Upper lobe of left lung (tissue), 6 donors: ENCODE results near the gene MIB2. TPM values are rescaled to one million over a fixed set of nuclear protein-coding genes. Genes with fewer than 3 reads are reported as not detected.

ENCODE experiments used
- ATAC-seq, 2 donors: fragments of 200-7000 bp; cut with Tn5 transposase; one replicate each; pipeline ENCODE4 v1.9.1; 2022; ENCODE audit warnings: mild to moderate bottlenecking in 2 of 2, moderate library complexity in 2 of 2; ENCODE audit not compliant: low FRiP score in 2 of 2
- DNase-seq, 2 donors: peaks; one replicate each; pipeline ENCODE4 v3.0.0-alpha.2; 2019 to 2020
- H3K27ac ChIP-seq, 4 donors: fragments of 200-600 bp; sonication (generic); one replicate each; pipeline ENCODE4 v1.5.1; 2016 to 2019
- H3K27me3 ChIP-seq, 4 donors: fragments of 200-600 bp; sonication (generic); one replicate each; pipeline ENCODE4 v1.5.1; 2017 to 2019
- H3K36me3 ChIP-seq, 4 donors: fragments of 200-600 bp; sonication (generic); one replicate each; pipeline ENCODE4 v1.5.1; 2016 to 2019
- H3K4me1 ChIP-seq, 4 donors: fragments of 200-600 bp; sonication (generic); one replicate each; pipeline ENCODE4 v1.5.1; 2018 to 2019
- H3K4me3 ChIP-seq, 4 donors: fragments of 200-600 bp; sonication (generic); one replicate each; pipeline ENCODE4 v1.5.1; 2017 to 2019; ENCODE audit warnings: mild to moderate bottlenecking in 2 of 4, moderate library complexity in 1 of 4
- H3K9me3 ChIP-seq, 4 donors: fragments of 200-600 bp; sonication (generic); one replicate each; pipeline ENCODE4 v1.5.1; 2018 to 2019
- EP300 ChIP-seq, 4 donors: sonication (generic); formaldehyde crosslinking; IDR thresholded peaks; one replicate each; pipeline ENCODE4 v1.5.1; 2017; ENCODE audit warnings: antibody characterized with exemption in 4 of 4, control low read depth in 2 of 4
- POLR2A ChIP-seq, 4 donors: fragments of 450-650 bp; IDR thresholded peaks; one replicate each; pipeline ENCODE4 v1.5.1; 2016 to 2017; ENCODE audit warnings: antibody characterized with exemption in 4 of 4, mild to moderate bottlenecking in 2 of 4
- POLR2AphosphoS5 ChIP-seq, 2 donors: sonication (generic); formaldehyde crosslinking; IDR thresholded peaks; one replicate each; pipeline ENCODE4 v1.5.1; 2017; ENCODE audit warnings: antibody characterized with exemption in 2 of 2
- WGBS, 2 donors: methylation state at CpG; one replicate each; pipeline ENCODE4 v1.1.5; 2017 to 2018; 5-methylcytosine and 5-hydroxymethylcytosine counted together
- total RNA-seq, 6 donors: library from RNA; depleted of rRNA in 4 of 6; stranded (reverse); fragments of >200 nt in 4 of 6; gene quantifications; one replicate each; pipeline versions ENCODE4 v1.1.0 to v1.2.1, GENCODE V29; 2016 to 2021
- TF ChIP-seq, protein P1 (sequence below), 6 experiments: fragments of 450-650 bp in 4 of 6; fragments of 200-600 bp in 2 of 6; sonication (generic) in 2 of 6; IDR thresholded peaks; one replicate each; pipeline ENCODE4 v1.5.1; 2016 to 2019; ENCODE audit warnings: antibody characterized with exemption in 6 of 6
- donor health status: DM: no; HTN: no; CAD: no; lungs with moderate emphysema.
- donor health status: DM: no; HTN: yes; CAD: no; lungs with severe emphysema.

Gene MIB2
- total RNA-seq, 6 donors from 2014 or later: 52.7 to 284 (median 84.7) TPM

DNA sequence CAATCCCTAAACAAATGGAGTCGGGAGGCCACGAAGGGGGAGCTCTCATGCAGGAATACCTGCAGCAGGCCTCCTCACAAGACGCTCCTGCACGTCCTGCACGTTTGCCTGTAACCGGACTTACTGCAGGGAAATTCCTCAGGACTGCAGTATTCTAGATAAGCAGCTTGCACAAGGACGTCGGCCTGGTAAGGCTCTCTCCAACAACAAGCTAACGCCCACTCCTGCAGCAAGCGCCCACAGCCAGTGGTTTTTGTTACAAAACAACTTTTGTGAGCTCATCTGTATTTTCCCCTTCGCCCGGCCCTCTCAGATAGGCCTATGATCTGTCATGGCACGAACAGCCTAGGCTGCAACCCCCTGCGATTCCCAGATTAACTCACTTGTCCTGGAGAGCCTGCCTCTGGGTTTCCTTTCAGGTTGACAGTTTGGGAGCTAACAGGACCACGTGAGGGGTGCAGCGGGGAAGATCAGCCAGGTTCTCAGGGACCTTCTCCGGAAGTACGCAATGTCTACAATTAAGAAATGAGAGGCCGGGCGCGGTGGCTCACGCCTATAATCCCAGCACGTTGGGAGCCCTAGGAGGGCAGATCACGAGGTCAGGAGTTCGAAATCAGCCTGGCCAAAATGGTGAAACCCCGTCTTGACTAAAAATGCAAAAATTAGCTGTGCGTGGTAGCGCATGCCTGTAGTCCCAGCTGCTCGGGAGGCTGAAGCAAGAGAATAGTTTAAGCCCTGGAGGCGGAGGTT is 921 bp upstream of the MIB2 start:
- H3K4me3 ChIP-seq: peak overlapping the region; percentile 92 to 100 (median 96)
- H3K36me3 ChIP-seq: peaks cover 0 to 14% (median 6%) of the 10 kb centered on the region in 4 donors
- H3K27me3 ChIP-seq: no peaks in the 10 kb centered on the region
- H3K4me1 ChIP-seq: peaks cover 30 to 54% (median 51%) of the 10 kb centered on the region in 4 donors
- H3K27ac ChIP-seq: peak overlapping the region; percentile 99 to 100 (median 100)
- TF ChIP-seq POLR2A (IDR thresholded peaks at IDR 0.05) (peak in 1 of 4 donors; percentile 25), EP300 (IDR thresholded peaks at IDR 0.05) (no peak)
- no peaks in the 10 kb centered on the region for H3K9me3 ChIP-seq
- DNase-seq (peak; percentile 32 to 69), ATAC-seq (peak; percentile 17 to 35)
- WGBS, 2 donors: 14 to 19% methylated on average over 25 to 30 of the region's 30 CpGs

DNA sequence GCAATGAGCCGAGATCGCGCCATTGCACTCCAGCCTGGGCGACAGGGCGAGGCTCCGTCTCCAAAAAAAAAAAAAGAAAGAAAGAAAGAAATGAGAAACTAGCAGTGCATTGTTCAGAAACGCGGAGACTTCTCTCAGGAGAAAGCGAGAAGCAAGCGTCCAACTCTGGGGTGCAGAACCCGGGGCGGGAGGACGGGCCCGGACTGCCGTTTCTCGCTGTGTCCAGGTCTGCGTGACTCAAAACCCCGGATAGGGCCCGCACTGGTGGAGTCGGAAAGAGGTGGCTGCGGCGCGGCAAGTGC is 395 bp upstream of the MIB2 start:
- H3K9me3 ChIP-seq: no peaks in the 10 kb centered on the region
- no peak for TF ChIP-seq POLR2AphosphoS5 (IDR thresholded peaks at IDR 0.05)
- TF ChIP-seq EP300 (IDR thresholded peaks at IDR 0.05): no peak
- TF ChIP-seq POLR2A (IDR thresholded peaks at IDR 0.05): no peak
- TF ChIP-seq, protein P1, sequence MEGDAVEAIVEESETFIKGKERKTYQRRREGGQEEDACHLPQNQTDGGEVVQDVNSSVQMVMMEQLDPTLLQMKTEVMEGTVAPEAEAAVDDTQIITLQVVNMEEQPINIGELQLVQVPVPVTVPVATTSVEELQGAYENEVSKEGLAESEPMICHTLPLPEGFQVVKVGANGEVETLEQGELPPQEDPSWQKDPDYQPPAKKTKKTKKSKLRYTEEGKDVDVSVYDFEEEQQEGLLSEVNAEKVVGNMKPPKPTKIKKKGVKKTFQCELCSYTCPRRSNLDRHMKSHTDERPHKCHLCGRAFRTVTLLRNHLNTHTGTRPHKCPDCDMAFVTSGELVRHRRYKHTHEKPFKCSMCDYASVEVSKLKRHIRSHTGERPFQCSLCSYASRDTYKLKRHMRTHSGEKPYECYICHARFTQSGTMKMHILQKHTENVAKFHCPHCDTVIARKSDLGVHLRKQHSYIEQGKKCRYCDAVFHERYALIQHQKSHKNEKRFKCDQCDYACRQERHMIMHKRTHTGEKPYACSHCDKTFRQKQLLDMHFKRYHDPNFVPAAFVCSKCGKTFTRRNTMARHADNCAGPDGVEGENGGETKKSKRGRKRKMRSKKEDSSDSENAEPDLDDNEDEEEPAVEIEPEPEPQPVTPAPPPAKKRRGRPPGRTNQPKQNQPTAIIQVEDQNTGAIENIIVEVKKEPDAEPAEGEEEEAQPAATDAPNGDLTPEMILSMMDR (IDR thresholded peaks at IDR 0.05): no peak
- peaks cover 30 to 55% (median 47%) of the 10 kb centered on the region in 4 donors for H3K4me1 ChIP-seq
- H3K27me3 ChIP-seq: no peaks in the 10 kb centered on the region
- no peak for DNase-seq
- peaks cover 0 to 14% (median 6%) of the 10 kb centered on the region in 4 donors for H3K36me3 ChIP-seq
- 1% methylated on average over 18 to 19 of the region's 23 CpGs for WGBS, 2 donors
- H3K4me3 ChIP-seq: peak overlapping the region; percentile 92 to 100 (median 96)
- no peak for ATAC-seq
- peak overlapping the region; percentile 99 to 100 (median 100) for H3K27ac ChIP-seq

DNA sequence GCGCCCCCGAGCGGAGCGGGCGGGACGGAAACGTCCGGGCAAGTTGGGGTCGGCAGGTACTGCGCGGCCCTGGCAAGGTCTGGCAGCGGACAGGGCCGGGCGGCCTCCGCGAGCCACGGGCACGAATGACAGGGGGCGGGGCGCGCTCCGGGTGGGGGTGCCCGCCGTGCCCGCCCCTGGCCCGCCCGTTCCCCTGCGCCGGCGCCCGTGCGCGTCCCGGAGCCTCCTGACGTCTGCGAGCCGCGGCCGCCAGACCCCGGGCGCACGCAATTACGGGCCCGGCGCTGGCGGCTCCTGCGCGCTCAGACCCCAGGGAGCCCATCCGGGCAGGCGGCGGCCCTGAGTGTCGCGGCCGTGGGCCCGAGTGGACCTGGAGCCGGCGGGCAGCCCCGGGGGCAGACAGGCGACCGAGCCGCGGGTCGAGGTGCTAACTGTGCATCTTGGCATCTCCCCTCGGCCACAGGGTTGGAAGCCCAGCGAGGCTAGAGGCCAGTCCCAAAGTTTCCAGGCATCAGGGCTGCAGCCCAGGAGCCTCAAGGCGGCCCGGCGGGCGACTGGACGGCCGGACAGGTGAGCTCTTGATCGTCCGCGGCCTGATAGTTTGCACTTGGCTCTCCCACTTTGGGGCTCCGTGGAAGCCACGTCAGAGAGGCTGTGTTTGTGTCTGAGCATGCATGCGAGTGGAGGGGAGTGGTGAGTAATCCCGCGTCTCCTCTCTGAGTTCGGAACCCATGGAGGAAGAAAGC is 918 bp downstream of the MIB2 start:
- H3K9me3 ChIP-seq: no peaks in the 10 kb centered on the region
- peak overlapping the region; percentile 59 to 100 (median 96) for H3K4me3 ChIP-seq
- peak overlapping the region; percentile 99 to 100 (median 100) for H3K27ac ChIP-seq
- WGBS, 2 donors: 13 to 24% methylated on average over 9 to 10 of the region's 80 CpGs
- ATAC-seq (peak in 1 of 2 donors; percentile 30), DNase-seq (peak; percentile 60 to 94)
- H3K4me1 ChIP-seq: peaks cover 25 to 51% (median 36%) of the 10 kb centered on the region in 4 donors
- H3K36me3 ChIP-seq: peaks cover 0 to 14% (median 6%) of the 10 kb centered on the region in 4 donors
- H3K27me3 ChIP-seq: no peaks in the 10 kb centered on the region
- TF ChIP-seq POLR2AphosphoS5 (IDR thresholded peaks at IDR 0.05): no peak
- TF ChIP-seq POLR2A (IDR thresholded peaks at IDR 0.05): no peak
- TF ChIP-seq EP300 (IDR thresholded peaks at IDR 0.05): no peak
- TF ChIP-seq, protein P1 (IDR thresholded peaks at IDR 0.05): no peak

DNA sequence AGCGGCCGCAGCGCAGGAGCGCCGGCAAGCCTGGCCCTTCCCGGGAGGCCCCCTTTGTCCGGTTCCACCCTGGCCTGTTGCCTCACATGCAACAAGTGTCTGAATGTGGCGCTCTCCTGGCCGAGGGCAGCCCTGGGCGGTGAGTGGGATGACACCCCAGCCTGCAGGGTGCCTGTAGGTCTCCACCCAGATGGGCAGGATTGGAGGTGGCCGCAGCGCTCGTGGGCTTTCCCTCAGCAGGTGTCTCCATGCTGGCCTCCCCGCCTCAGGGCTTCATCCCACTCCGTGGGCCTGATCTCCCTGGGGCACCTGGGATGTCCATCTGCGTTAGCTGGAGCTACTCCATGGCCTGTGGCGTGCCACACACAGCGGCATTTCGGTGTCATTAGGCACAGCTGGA is 1.5 kb downstream of the MIB2 start:
- Histone ChIP-seq H3K36me3 (peaks cover 0 to 14% (median 6%) of the 10 kb centered on the region in 4 donors), H3K9me3 (no peaks in the 10 kb centered on the region), H3K27ac (peak overlapping the region in 1 of 4 donors; percentile 100), H3K27me3 (no peaks in the 10 kb centered on the region), H3K4me3 (peak overlapping the region in 3 of 4 donors; percentile 92 to 100 (median 99)), H3K4me1 (peaks cover 24 to 50% (median 34%) of the 10 kb centered on the region in 4 donors)
- ATAC-seq (no peak), DNase-seq (peak in 1 of 2 donors; percentile 84)
- WGBS, 2 donors: 86 to 94% methylated on average over 3 to 8 of the region's 19 CpGs
- TF ChIP-seq, protein P1 (IDR thresholded peaks at IDR 0.05): no peak
- TF ChIP-seq POLR2AphosphoS5 (IDR thresholded peaks at IDR 0.05) (no peak), POLR2A (IDR thresholded peaks at IDR 0.05) (no peak), EP300 (IDR thresholded peaks at IDR 0.05) (no peak)

DNA sequence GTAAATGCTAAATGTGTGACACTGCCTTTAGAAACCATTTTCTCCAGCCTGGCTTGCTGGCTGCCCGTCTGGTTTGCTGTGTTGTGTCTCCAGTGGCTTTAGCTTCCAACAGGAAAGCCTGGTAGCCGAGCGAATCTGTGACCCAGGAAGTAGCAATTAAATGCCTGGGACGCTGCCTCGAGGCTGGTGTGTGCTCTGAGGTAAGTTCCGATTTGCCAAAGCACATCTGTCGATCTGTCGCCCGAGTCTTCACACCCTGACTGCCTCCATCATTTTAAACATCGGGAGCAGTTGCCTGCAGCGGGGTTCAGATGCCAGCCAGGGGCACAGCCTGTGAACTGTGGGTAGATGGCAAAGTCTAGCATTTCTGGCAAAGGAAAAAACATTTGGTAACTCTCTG is 2.2 kb downstream of the MIB2 start:
- H3K27ac ChIP-seq: no peak overlapping the region
- no peaks in the 10 kb centered on the region for H3K27me3 ChIP-seq
- TF ChIP-seq EP300 (IDR thresholded peaks at IDR 0.05) (no peak), POLR2A (IDR thresholded peaks at IDR 0.05) (no peak), POLR2AphosphoS5 (IDR thresholded peaks at IDR 0.05) (no peak)
- TF ChIP-seq, protein P1 (IDR thresholded peaks at IDR 0.05): no peak
- WGBS, 2 donors: 90 to 94% methylated on average over 10 to 11 of the region's 11 CpGs
- no peak overlapping the region for H3K4me3 ChIP-seq
- H3K4me1 ChIP-seq: peaks cover 24 to 48% (median 33%) of the 10 kb centered on the region in 4 donors
- ATAC-seq (no peak), DNase-seq (no peak)
- H3K36me3 ChIP-seq: peaks cover 0 to 14% (median 6%) of the 10 kb centered on the region in 4 donors
- no peaks in the 10 kb centered on the region for H3K9me3 ChIP-seq
